ENCODE measurements around the gene POLR1F.
A peak's percentile ranks its signal among the peaks of the same experiment; 100 is the strongest.
"Not testable (repeated sequence)": the region's sequence is repeated elsewhere in the genome, so short reads cannot be mapped to it uniquely, and the experiment has no call there.

The POLR1F gene, protein sequence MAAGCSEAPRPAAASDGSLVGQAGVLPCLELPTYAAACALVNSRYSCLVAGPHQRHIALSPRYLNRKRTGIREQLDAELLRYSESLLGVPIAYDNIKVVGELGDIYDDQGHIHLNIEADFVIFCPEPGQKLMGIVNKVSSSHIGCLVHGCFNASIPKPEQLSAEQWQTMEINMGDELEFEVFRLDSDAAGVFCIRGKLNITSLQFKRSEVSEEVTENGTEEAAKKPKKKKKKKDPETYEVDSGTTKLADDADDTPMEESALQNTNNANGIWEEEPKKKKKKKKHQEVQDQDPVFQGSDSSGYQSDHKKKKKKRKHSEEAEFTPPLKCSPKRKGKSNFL

DNA sequence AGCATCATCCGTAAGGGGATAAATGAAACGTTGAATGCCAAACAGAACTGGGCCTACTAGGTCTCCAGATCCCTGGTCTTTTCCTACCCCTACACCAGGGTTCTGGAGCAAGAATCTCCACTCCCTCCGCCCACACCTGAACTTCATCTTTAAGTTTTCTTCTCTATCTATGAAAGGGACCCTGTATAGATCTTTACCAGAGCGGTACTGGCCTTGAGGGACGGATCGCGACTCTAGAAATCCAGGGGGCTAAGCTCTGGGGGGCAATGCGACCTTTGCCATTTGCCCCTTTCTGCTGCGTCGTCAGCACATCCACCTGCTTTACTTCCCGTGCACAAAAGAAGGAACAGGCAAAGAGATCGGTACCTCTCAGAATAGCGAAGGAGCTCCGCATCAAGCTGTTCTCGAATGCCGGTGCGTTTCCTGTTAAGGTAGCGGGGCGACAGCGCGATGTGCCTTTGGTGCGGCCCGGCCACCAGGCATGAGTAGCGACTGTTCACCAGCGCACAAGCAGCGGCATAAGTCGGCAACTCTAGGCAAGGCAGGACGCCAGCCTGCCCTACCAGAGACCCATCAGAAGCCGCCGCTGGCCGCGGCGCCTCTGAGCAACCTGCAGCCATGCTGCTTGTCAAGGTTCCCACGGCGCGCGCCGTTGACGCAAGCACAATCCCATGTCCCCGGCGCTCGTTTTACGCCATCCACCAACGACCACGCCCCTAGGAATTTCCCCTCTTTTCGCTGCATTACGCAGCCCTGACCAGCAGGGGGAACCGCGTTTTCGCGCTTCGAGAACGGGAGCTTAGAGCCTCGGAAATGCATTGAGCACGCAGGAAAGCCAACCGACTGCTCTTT, at the start of gene POLR1F:
TSS of gene POLR1F (minus strand) at position 641 of the 852 bp plus-strand sequence. CDS start at position 620, 21 bp downstream.
- peak; percentile 77 to 87 (median 82) for DNase-seq

DNA sequence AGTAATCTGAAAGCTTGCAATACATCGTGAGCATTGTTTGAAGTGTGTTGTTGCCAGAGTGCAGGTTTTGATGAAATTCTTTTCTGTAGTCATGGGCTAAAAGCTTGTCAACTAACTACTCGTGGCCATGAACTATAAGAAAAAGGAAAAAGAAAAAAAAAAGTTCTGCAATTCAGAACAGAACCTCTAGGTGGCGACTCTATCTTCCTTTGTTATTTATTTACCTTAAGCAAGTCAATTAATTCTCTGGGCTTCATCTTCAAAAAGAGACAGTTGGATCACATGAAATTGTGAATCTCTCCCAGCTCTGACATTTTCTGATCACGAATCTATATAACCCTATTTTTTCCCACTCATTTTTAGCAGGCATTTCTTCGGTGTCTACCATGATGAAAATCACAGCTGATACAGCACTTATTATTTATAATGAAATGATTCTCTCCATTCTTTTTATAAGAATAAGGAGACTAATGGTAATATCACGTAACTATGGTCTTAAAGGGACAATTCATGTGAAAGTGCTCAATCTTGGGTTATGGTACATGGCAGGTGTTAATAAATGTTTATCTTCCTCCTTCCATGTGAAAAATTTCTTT, 45.8 kb upstream of the POLR1F start:
- no peak for DNase-seq

- no peak for DNase-seq
These were observed 43.2 kb upstream of the POLR1F start for GRCh38 chr7:19752020-19752419.

- no peak for DNase-seq
These were observed 40.8 kb upstream of the POLR1F start for GRCh38 chr7:19749658-19750057.

- no peak for DNase-seq
These were observed 39.0 kb upstream of the POLR1F start for GRCh38 chr7:19747740-19748339.

GRCh38 chr7:19744075-19744474, 35.2 kb upstream of the POLR1F start:
- DNase-seq: no peak

DNA sequence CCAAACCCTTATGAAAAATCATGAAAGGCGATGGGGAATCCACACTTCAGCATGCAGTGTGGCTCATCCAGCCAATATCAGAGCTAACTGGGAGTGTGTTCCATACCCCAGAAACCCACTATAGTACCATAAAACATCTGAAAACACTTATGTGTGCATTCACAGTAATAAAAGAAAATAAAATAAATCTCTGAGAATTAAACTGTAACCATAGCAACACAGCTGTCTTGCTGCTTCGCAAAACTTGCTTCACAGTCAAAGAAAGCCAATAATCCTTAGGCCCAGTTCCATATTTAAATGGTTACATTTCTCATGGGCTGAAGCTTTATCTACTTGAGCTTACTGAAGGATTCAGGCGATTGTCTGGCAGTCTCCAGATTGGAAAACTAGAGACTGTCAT, 19.9 kb upstream of the POLR1F start:
- no peak for DNase-seq

GRCh38 chr7:19725770-19726169, 16.9 kb upstream of the POLR1F start:
- DNase-seq: no peak

GRCh38 chr7:19715499-19715898, 6.7 kb upstream of the POLR1F start:
- no peak for DNase-seq

GRCh38 chr7:19713676-19714075, 4.8 kb upstream of the POLR1F start:
- DNase-seq: peak in 3 of 4 experiments; percentile 0 to 13 (median 6)

DNA sequence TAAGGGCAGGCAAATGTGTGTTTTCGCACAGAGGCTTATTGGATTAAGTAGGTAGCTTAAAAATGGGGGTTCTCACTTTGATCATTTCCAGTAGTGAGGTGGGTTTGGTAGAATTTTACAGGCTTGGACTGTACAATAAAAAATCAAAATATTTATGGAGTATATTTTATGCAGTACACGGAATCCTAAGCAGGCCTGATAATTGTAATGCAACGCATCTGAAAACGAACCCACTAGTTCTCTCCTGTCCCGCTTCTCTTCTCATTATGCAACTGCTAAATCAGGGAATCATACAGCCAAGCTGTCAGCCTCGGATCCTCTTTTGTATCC, 377 bp upstream of the POLR1F start:
- no peak for DNase-seq

DNA sequence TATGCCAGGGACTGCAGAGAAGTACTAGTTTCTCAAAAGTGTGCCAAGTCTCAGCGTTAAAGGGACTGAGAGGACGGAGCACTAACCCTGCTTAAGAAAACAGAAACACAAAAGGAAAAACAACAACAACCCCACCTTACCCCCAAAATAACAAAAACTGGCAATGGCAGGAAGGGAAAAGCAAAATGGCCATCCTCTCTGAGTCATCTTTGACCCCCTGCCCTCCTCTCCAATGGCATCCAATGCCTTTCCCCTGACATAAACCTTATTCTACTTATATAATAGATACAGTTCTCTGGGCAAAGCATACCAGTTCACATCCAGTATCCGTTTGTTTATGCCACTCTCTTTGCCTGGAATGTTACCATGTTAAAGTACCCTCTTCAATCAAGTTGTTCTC, 1.6 kb downstream of the POLR1F start:
- DNase-seq: no peak

GRCh38 chr7:19705663-19706062, 3.2 kb downstream of the POLR1F start:
- DNase-seq: no peak

DNA sequence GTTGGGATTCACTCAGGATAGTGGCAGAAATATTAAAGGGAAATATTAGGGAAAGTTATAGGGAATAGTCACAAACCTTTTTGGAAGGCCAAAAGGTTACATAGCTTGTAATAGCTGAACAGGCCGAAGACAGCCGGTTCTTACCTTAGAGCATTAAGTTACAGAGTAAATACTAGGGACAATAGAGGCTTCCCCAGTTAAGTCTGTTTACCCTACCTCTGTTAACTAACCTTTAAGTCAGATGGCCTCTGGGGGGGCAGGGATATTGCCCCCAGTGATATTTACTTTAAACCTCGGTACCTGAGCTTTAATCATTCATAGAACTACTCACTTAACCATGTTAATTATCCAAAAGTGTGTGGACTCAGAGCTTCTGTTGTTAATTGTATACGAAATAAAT, 7.4 kb downstream of the POLR1F start:
- no peak for DNase-seq

DNA sequence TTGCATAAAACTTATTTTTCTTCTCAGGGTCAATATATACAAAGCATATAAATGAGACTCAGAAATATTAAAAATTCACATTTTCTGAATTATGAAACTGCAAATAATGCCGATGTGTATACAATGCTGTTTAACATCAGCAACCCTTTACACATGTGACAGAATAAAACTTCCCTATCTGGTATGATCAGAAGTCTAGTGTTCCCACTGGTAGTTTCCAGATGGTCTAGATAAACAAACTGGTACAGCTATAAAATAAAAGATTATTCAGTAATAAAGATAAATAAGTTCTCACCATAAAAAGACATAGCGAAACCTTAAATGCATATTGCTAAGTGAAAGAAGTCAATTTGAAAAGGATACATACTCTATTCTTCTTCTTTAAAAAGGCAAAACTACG, 7.9 kb downstream of the POLR1F start:
- DNase-seq: no peak

DNA sequence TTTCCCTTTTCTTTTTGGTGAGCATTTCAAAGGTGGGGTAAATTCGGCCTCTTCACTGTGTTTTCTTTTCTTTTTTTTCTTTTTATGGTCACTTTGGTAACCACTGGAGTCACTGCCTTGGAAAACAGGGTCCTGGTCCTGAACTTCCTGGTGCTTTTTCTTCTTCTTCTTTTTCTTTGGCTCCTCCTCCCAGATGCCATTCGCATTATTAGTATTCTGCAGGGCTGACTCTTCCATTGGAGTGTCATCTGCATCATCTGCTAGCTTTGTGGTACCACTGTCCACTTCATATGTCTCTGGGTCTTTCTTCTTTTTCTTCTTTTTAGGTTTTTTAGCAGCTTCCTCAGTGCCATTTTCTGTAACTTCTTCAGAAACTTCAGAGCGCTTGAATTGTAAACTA, 10.5 kb downstream of the POLR1F start:
- no peak for DNase-seq

DNA sequence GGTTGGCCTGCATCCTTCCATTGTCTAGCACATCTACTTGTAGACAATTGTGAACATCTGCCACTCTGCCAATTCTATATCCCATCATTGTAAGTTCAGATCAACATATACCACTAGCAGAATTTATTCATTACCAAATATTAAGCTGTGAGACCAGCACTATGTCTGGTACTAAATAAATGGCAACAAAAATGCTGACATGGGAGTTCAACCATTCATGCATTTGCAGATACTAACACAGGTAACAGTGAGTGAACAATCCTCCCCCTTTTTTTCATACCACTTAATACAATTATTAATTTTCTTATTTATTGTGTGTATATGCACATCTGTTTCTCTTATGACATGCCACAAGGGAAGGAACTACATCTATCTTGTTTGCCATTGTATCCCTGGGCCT, 11.9 kb downstream of the POLR1F start:
- DNase-seq: no peak

- peak in 1 of 4 experiments; percentile 0 for DNase-seq
These were observed 16.6 kb downstream of the POLR1F start for GRCh38 chr7:19692111-19692828.

GRCh38 chr7:19690736-19691135, 18.1 kb downstream of the POLR1F start:
- DNase-seq: no peak

DNA sequence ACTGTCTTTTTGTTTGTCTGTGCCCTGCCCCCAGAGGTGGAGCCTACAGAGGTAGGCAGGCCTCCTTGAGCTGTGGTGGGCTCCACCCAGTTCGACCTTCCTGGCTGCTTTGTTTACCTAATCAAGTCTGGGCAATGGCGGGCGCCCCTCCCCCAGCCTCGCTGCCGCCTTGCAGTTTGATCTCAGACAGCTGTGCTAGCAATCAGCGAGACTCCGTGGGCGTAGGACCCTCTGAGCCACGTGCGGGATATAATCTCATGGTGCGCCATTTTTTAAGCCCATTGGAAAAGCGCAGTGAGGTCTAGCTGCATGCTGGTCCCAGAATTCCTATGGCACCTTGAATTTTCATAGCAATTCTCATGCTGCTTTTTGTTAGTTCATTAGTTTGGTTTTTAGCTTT, 19.7 kb downstream of the POLR1F start:
- DNase-seq: not testable (repeated sequence)

DNA sequence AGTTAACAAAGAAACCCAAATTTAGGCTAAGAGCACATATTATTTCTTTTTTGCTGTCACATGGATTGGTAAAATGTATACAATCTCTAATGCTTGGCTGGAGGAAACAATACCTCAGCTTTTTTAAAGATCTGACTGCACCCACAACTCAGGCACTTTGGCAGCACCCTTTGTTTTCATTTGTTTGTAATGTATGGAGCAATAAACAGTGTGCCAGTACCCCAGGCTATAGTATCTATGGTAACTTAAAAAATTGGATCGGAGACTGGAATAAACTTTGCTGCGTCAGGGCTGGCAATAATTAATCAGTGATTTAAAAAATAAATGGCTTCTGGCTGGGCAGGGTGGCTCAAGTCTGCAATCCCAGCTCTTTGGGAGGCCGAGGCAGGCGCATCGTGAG, 27.2 kb downstream of the POLR1F start:
- DNase-seq: no peak

- no peak for DNase-seq
These were observed 31.7 kb downstream of the POLR1F start for GRCh38 chr7:19677180-19677579.

GRCh38 chr7:19675816-19676215, 33.0 kb downstream of the POLR1F start:
- no peak for DNase-seq
